HG03457 (cell line): ENCODE results near the gene PGM2L1.

ENCODE experiments used
- ATAC-seq: cut with Tn5 transposase; IDR thresholded peaks from one replicate; pipeline ENCODE4 v1.9.1; 2021; ENCODE audit warnings: moderate number of reproducible peaks; ENCODE audit not compliant: unreplicated experiment

PGM2L1 gene

DNA sequence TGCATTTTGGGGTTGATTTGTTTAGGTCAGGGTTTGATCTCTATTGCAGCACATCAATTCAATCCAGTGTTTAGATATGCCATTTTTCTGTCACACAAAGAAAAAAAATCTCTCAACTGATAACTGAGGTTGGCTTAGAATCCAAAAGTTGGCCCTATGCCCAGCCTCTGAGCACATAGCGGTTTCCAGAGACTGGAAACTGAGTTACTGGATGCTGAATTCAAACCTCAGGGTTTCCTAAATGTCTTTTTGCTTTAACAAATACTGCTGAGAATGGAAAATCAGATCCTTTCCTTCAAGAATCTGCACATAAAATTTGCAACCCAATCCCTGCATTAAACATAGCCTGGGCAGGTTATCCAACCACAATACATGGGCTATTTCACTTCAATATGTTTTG lies 90.8 kb downstream of the PGM2L1 start:
- no peak for ATAC-seq

DNA sequence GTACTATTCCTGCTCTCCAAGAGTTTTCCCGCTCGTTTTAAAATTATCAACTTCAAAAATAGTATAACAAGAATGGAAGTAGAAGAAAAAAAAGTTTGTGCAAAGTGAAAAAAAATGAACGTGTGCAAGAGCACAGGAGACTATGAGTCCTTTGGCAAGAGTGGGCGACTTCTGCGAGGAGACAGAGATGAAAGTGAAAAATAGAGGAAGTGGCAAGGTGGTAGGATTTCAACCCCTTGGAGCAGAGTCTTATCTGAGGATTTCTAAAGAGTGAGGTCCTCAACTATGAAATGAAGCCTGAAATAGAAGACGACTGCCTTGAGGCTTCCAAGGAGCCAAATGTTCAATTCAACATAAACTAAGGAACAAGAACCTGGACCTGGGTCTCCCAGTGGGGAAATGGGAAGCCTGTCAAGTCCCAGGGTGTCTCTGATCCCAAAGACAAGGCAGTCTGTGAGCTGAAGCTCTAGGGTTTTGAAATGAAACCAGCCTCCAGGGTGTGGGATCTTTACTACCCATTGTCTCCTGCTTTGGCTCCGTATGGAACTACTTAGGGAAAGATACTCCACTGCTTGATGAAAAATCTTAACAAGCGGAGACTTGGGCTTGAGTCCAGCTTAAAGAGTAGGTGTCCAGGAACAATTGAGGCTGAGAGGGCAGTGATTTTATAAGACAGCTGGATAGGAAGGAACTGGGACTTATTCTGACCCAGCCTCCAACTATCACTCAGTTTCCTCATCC lies 91.6 kb downstream of the PGM2L1 start:
- ATAC-seq: no peak

DNA sequence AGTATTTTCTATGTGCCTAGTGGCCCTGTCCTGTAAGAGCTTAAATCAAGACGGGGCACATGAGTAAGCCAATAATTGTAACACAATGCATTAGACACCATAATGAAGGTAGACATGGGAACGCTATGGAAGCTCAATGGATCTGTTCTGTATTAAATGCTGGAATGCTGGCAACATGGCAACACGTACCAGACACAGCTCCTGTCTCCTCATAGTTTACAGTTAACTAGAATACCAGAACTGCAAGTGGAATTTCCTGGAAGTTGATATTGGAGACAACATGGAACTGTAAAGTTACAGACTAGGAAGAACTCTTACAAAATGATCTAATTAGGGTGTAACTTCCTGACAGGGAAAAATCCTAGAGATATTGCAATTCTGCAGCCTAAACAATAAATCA lies 99.2 kb downstream of the PGM2L1 start:
- no peak for ATAC-seq

DNA sequence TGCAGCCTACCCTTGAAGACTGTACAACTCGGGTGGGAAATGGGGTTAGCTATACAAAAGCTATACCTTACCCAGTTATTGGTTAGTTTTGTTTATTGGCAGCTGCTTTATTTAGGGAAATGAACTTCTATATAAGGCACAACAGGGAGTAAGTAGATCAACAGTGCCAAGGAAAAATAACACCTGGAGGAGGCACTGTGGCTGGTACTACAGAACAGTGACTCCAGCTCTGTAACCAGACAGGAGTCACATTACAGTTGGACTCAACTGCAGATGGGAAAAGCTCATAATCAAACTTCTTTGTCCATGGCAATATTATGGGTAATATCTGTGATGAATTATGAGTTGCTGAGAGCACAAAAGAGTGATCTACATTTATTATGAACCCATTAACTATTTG lies 100.7 kb downstream of the PGM2L1 start:
- ATAC-seq: no peak

DNA sequence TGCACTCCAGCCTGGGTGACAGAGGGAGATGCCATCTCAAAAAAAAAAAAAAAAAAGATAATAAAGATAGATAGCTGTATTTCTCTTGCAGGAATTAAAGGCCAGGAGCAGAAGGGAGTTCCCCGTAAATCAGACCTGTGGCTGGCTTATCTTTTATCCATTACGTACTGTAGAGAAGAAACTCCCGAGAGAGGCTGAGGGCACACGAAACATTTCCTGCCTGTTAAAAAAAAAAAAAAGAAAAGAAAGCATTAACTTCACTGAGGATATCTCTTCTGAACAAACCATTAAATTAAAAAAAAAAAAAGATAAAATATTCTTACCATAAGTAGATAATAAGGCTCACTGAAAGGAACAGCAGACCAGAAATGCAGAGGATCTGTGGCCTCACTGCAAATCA lies 109.3 kb downstream of the PGM2L1 start:
- ATAC-seq: no peak

DNA sequence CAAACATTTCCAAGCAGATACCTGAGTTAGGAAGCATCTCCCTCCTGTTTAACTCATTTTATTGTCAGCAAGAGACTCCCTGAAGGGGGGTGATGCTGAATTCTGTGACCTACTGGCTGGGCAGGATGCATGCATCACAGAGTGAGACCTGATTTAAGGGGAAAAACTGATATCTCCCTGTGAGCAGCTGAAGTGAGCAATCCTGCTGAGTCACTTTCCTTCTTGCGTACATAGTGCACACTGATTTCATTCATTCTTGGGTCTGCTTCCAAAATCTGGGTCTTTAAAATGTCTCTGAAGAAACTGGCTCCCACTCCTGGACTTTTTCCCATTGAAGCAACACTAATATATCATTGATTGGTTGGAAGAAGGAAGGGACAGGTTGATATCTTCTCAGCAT lies 110.1 kb downstream of the PGM2L1 start:
- ATAC-seq: no peak

DNA sequence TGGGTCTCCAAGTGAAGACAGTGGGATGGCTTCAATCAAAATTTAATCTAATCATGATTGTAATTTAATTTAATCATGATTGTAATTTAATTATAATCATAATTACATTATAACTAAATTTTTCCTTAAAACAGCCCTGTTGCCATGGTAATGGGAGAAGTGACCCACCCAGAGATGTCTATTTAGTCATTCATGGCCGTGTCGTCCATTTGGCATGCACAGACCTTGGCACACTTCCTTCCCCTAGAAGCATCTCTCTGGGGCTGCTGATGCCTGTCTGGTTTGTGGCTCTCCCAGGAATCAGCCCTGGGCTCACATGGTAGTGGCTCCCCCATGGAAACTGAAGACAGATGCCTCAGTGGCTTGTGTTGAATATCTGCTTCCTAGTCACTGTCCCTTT lies 113.8 kb downstream of the PGM2L1 start:
- ATAC-seq: no peak

DNA sequence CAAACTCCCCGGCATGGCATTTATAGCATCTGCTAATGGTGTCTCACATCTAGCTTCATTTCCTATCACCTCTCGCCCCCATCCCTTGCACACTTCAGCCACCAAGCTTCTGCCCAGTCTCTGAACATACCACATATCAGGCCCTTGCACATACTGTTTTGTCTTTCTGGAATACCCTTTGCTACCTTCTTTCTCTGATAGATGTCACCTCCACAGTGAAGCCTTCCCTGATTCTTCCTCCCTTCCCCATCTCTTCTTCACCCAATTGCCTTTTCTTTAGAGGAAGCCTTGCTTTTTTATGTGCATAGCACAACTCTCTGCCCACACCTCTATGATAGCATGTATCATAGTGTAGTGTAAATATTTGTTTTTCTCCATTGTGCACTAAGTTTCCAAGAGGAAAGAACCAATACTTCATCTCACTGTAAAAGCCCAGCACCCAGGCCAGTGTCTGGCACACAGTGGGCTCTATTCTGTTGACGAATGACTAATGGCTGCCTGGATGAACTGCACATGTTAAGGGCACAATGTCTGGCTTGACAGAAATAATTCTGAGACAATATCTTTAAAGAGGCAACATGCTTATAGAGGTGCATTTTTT lies 114.6 kb downstream of the PGM2L1 start:
- ATAC-seq: no peak

DNA sequence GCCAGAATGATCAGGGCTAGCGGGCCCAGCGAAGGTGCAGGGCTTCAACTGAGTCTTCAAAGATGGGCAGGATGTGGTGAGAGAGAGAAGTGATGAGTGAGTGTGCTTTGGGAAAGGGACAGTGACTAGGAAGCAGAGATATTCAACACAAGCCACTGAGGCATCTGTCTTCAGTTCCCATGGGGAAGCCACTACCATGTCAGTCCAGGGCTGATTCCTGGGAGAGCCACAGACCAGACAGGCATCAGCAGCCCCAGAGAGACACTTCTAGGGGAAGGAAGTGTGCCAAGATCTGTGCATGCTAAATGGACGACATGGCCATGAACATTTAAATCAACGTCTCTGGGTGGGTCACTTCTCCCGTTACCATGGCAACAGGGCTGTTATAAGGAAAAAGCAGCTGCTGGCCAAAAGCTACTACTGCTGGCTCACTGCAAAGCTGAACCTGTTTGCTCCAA lies 115.3 kb downstream of the PGM2L1 start:
- ATAC-seq: no peak

DNA sequence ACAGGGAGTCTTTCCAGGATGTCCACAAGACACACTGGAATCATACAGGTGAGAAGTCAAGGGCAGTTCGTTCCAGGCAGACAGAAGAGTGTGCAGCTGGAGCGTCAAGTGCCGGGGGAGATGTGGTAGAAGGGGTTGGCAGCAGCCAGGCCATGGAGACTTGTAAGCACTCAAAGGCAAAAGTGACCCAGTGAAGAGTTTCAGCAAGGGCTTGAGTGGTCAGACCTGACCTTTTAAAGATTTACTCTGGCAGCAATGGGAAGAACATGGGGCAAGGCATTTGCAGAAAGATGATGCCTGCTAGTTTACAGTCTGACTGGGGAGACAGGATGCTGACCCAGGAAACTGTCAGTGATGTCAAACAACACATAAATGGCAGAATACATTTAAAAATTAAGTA lies 115.8 kb downstream of the PGM2L1 start:
- no peak for ATAC-seq

DNA sequence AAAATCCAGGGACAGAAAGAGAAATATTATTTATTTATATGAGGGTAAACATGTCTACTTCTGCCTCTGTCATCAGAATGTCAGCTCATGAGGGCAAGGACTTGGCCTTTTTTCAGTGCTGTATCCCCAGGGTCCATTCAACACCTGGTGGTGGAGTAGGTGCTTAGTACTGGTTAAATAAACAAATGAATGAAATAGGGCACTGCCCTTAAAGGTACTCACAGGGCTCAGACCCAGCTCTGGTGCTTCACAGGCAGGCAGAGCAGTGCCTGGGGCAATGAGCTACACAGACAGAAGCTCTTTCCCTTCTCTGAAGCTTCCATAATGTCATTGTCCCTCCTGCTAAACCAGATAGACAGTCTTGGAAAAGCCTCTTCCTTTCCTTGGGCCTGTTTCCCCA lies 117.7 kb downstream of the PGM2L1 start:
- no peak for ATAC-seq
